UCSD-AML1 (cell line): ENCODE results near the gene IGHMBP2.
"Not testable (repeated sequence)": the region's sequence is repeated elsewhere in the genome, so short reads cannot be mapped to it uniquely, and the experiment has no call there.

Source experiments
- DNase-seq: peaks from one replicate; lab custom pipeline; 2025; ENCODE audit not compliant: unreplicated experiment; lab: John Stamatoyannopoulos, UW

The IGHMBP2 gene

GRCh38 chr11:68903288-68904247, at the start of gene IGHMBP2, which contains the start of gene MRPL21:
Gene IGHMBP2 (plus strand): TSS chr11:68903891. CDS start chr11:68903953, 62 bp downstream.
Gene MRPL21 (minus strand): TSS chr11:68903832. CDS start chr11:68903810, 22 bp downstream.
- peak; percentile 88 for DNase-seq

- no peak for DNase-seq
Observed at GRCh38 chr11:68854273-68854958, 49.3 kb upstream of the IGHMBP2 start.

GRCh38 chr11:68855205-68855981, 48.3 kb upstream of the IGHMBP2 start:
- DNase-seq, result peak; percentile 60

- DNase-seq, result not testable (repeated sequence)
Observed at GRCh38 chr11:68856425-68857030, 47.2 kb upstream of the IGHMBP2 start.

GRCh38 chr11:68857037-68857586, 46.6 kb upstream of the IGHMBP2 start:
- DNase-seq, result no peak

- DNase-seq, result no peak
Observed at GRCh38 chr11:68859123-68859522, 44.6 kb upstream of the IGHMBP2 start.

GRCh38 chr11:68862421-68862820, 41.3 kb upstream of the IGHMBP2 start:
- DNase-seq, result no peak

- DNase-seq, result no peak
Observed at GRCh38 chr11:68863553-68864265, 40.0 kb upstream of the IGHMBP2 start.

- no peak for DNase-seq
Observed at GRCh38 chr11:68865241-68865640, 38.5 kb upstream of the IGHMBP2 start.

- no peak for DNase-seq
Observed at GRCh38 chr11:68867066-68867465, 36.6 kb upstream of the IGHMBP2 start.

- DNase-seq, result no peak
Observed at GRCh38 chr11:68868221-68868835, 35.4 kb upstream of the IGHMBP2 start.

GRCh38 chr11:68870470-68870869, 33.2 kb upstream of the IGHMBP2 start:
- no peak for DNase-seq

GRCh38 chr11:68872216-68873003, 31.3 kb upstream of the IGHMBP2 start:
- DNase-seq, result no peak

- DNase-seq, result no peak
Observed at GRCh38 chr11:68878022-68878421, 25.7 kb upstream of the IGHMBP2 start.

GRCh38 chr11:68880851-68881250, 22.8 kb upstream of the IGHMBP2 start:
- no peak for DNase-seq

- DNase-seq, result no peak
Observed at GRCh38 chr11:68881320-68881719, 22.4 kb upstream of the IGHMBP2 start.

- DNase-seq, result no peak
Observed at GRCh38 chr11:68882391-68882790, 21.3 kb upstream of the IGHMBP2 start.

GRCh38 chr11:68884827-68885226, 18.9 kb upstream of the IGHMBP2 start:
- not testable (repeated sequence) for DNase-seq
